Endometrial microvascular endothelial cells (primary cell): ENCODE results near the gene SCARB1. TPM values are rescaled to one million over a fixed set of nuclear protein-coding genes. Genes with fewer than 3 reads are reported as not detected.

Source experiments
- in situ Hi-C: cut with HindIII; loops from 2 replicates; pipeline ENCODE4 v1.10.0; 2017; ENCODE audit warnings: low sequenced_read_pairs, low pct_unique_long_range_greater_than_20kb; ENCODE audit errors: inconsistent ontology term
- total RNA-seq: library from RNA; depleted of rRNA; stranded (reverse); fragments of >200 nt; gene quantifications from one replicate; pipeline ENCODE4 v1.2.3, GENCODE V29; 2015; ENCODE audit errors: inconsistent ontology term

The SCARB1 gene
- total RNA-seq, 1 donor from 2014 or later: 67.9 TPM

- in situ Hi-C loops: no loop called here
These were observed 14.9 kb downstream of the SCARB1 start for GRCh38 chr12:124848621-124849380.

GRCh38 chr12:124847113-124848074 is 16.3 kb downstream of the SCARB1 start:
- in situ Hi-C loops: no loop called here

GRCh38 chr12:124844411-124845397 is 19.0 kb downstream of the SCARB1 start:
- in situ Hi-C loops: no loop called here

- in situ Hi-C loops: no loop called here
These were observed 20.7 kb downstream of the SCARB1 start for GRCh38 chr12:124842800-124843510.

GRCh38 chr12:124842073-124842749 is 21.5 kb downstream of the SCARB1 start:
- in situ Hi-C loops: no loop called here

GRCh38 chr12:124841558-124841945 is 22.1 kb downstream of the SCARB1 start:
- in situ Hi-C loops: no loop called here

GRCh38 chr12:124837958-124838803 is 25.5 kb downstream of the SCARB1 start:
- in situ Hi-C loops: no loop called here

GRCh38 chr12:124837249-124837897 is 26.3 kb downstream of the SCARB1 start:
- in situ Hi-C loops: no loop called here

- in situ Hi-C loops: no loop called here
These were observed 26.9 kb downstream of the SCARB1 start for GRCh38 chr12:124836759-124837158.

- in situ Hi-C loops: no loop called here
These were observed 27.8 kb downstream of the SCARB1 start for GRCh38 chr12:124835656-124836410.

GRCh38 chr12:124834822-124835221 is 28.8 kb downstream of the SCARB1 start:
- in situ Hi-C loops: no loop called here

GRCh38 chr12:124833693-124834122 is 30.0 kb downstream of the SCARB1 start:
- in situ Hi-C loops: no loop called here

- in situ Hi-C loops: no loop called here
These were observed 30.8 kb downstream of the SCARB1 start for GRCh38 chr12:124832856-124833255.

- in situ Hi-C loops: no loop called here
These were observed 32.1 kb downstream of the SCARB1 start for GRCh38 chr12:124831590-124831989.

- in situ Hi-C loops: no loop called here
These were observed 33.4 kb downstream of the SCARB1 start for GRCh38 chr12:124830306-124830705.
